Activated CD4-positive, CD25-positive, alpha-beta regulatory T cell treated with anti-CD3 and anti-CD28 coated beads, Interleukin-2, amount 50 U/mL, for 72 hours (primary cell): ENCODE results near the gene MIDN.
A peak's percentile ranks its signal among the peaks of the same experiment; 100 is the strongest.

Source experiments
- DNase-seq: peaks from one replicate; pipeline ENCODE4 v3.0.0; 2021

Gene MIDN

DNA sequence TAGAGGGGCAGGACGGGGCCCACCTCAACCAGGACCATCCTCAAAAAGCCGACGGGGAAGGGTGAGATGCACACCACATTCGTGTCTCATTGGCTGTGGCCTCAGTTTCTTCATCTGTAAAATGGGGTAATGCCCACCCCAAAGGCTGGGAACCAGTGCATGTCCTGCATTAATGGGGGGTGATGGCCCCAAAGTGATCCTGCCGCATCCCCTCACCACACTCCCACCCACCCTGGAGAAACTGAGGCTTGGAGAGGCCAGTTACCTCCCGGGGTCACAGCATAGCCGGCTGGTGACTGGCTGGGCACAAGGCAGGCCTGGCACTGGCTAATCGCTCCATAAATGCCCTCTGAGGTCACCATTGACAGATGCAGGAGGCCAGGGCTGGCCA, 640 bp upstream of the MIDN start:
- DNase-seq = no peak

DNA sequence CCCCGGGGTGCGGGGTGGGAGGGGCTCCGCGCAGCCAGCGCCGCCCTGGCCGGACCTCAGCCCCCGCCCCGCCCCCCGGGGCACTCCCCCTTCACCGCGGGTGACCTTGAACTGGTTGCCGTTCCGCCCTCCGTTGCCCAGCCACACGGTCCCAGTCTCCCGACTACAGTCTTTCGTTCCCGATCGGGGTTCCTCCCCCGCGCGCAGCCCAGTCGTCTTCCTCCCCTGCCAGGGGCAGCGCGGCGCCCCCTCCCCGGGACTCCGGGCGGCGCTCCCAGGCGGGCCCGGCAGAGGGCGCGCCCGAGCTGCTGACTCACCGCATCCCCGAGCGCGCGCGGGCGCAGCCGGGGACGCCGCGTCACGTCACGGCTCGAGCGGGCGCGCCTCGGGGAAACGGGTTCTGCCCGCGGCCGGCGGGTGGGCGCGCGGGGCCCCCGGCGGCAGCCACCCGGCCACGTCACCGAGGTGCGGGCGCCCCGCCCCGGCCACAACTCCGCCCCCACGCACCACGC, 459 bp downstream of the MIDN start:
- peak; percentile 89 for DNase-seq

DNA sequence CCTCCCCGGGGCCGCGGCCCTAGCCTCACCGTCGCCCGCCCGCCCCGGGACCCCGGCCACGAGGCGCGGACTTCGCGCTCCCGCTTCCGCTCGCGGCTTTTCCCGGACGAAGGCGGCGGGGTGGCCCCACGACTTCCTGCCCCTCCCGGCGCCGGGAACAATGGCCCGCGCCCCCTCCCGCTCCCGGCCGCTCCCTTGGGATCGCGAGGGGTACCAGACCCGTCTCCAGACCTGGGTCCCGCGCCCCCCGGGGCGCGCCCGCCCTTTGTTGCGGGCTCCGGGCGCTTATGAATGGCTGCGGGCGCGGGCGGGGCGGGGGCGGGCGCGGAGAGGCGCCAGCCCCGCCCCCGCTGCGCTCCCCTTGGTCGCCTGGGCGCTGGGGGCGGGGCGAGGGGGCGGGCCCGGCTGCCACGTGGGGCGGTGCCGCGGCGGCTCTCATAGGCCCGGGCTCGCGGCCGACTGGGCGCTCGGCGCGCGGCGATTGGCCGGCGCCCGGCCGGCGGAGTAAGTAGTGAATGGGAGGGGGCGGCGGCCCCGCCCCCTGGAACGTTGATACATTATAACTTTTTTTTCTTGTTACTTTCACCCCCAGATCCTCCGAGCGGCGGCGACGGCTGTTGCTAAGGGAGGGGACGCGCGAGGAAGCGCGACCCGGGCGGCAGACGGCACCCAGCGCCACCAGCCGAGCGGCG, 1.1 kb downstream of the MIDN start:
- peak; percentile 90 for DNase-seq

DNA sequence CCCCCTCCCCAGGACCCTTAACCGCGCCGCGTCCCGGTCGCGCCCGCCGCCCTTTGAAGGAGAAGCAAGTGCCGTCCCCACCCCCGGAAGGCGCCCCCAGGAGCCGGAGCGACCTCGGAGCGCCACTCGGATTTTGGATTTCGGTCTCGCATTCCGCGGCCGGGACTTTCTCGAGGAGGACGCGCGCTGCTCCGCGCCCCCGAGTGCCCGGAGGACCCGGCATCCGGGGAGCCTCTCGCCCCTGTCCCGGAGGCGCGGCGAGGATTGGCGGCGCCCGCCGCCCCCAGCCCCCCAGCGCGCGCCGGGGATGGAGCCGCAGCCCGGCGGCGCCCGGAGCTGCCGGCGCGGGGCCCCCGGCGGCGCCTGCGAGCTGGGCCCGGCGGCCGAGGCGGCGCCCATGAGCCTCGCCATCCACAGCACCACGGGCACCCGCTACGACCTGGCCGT, 1.6 kb downstream of the MIDN start:
- no peak for DNase-seq

DNA sequence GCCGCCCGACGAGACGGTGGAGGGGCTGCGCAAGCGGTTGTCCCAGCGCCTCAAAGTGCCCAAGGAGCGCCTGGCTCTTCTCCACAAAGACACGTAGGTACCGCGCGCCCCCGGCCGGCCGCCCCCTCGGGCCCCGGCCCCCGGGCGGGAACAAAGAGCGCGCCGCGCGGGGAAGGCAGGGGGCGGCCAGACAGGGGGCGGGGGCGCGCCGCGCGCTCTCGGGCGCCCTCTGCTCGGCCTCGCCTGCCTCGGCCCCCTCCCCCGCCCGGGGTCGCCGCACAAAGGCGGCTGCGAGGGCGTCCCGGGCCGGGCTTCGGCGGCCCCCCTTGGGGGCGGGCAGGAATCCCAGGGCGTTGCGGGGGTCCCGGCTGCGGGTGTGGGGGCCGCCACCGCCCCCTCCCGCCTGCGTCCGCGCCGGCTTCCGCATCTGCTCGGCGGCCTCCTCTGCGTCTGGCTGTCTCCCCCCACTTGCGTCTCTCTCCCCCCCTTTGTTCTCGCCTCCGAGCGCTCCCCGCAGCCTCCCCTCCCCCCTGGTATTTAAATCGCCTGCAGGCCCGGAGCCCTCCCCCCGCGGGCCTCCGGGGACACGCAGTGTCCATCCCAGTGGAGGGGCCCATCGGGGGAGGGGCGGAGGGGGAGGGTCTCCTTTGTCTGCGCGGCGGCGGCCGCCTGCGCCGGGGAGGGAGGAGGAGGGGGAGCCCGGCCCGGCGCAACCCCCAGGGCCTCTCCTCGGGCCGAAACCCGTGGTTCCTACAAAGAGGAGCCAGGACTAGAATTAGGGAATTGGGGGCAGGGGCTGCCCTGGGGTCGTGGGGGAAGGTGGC, 2.3 kb downstream of the MIDN start:
- DNase-seq = no peak

DNA sequence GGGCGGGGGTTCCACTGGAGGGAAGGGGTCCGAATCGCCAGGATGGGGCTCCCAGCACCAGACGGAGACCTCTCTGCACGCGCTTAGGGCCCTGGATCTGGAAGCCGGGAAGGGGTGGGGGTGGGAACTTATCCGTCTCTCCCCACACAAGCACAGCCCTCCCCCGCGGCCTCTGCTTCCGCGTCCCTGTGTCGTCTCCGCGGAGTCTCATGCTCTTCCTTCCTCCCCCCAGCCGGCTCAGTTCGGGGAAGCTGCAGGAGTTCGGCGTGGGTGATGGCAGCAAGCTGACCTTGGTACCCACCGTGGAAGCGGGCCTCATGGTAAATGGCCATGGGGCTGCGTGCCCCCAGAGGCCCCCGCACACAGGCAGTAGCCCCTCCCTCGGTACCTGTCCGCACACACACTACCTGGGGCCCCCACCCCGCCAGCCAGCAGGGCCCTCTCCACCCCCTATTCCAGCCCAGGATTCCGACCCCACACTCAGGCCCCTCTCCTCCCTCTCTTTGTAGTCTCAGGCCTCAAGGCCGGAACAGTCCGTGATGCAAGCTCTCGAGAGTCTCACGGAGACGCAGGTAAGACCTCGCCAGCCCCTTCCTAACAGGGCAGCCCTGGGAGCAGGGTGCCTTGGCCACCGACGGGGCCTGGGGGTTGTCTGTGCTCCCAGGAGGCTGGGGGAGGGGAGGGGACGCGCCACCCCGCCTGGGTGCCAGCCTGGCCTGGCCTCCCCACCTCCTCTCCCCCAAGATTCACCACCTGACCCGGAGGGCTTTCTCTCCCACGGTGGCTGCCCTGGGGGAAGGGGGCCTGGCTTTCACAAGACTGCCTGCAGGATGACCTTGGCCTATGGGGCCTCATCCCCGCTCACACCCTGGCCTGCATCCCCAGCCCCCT, 3.2 kb downstream of the MIDN start:
- DNase-seq = peak; percentile 60

DNA sequence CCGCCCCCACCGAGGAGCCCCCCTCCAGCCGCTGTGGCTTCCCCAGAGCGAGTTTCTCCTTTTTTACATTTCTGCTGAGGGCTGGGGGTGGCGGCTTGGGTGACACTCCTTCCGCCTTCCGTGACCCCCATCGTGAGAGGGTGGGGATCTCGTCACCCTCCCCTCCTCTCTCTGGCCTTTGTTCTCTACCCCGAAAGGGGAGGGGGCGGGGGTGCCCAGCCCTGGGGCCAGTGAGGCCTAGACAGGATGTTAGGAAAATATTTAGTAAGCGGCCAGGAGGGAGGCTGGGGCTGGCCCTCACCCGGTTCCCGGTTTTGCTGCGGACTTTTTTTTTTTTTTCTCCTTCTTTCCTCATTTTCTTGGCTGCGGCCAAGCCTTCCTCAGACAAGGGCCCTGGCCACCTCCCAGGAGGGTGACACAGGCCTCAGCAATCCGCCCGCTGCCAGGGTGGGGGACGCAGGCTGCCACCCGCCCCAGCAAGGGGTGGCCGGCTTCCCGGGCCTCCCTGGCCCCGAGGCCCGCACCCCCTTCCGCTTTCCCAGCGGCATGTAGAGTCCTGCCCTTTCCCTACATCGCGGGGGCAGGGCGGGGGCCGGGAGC, 3.9 kb downstream of the MIDN start:
- peak; percentile 65 for DNase-seq

DNA sequence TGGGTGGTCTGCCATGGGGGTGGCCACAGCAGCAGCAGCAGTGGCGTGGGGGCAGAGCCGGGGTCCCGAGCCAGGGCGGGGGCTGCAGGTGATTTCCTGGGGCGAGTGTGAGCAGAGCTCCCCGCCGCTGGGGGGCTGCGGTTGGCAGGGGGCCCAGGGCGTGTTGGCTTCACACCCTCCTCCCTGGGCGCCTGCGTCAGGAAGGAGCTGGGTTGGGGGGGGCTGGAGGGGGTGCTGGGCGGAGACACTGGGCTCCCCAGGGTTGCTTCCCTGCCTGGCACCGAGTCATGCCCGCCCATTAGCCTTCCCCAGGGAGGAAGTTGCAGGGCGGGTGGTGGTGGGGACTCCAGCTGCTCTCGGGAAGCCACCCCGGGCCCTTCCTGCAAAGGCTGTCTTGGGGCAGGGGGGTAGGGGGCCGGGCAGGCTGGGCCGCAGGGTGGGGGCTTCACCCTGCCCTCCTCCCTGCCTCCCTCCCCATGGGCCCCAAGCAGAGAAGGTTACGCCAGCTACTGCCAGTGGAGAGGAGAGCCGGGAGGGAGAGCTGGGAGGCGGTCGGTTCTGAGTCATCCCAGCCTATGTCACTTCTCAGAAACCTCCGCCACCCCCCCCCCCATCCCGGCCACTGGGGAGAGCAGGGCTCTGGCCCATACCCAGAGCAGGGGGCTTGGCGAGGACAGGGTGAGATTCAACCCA, 4.6 kb downstream of the MIDN start:
- peak; percentile 64 for DNase-seq

DNA sequence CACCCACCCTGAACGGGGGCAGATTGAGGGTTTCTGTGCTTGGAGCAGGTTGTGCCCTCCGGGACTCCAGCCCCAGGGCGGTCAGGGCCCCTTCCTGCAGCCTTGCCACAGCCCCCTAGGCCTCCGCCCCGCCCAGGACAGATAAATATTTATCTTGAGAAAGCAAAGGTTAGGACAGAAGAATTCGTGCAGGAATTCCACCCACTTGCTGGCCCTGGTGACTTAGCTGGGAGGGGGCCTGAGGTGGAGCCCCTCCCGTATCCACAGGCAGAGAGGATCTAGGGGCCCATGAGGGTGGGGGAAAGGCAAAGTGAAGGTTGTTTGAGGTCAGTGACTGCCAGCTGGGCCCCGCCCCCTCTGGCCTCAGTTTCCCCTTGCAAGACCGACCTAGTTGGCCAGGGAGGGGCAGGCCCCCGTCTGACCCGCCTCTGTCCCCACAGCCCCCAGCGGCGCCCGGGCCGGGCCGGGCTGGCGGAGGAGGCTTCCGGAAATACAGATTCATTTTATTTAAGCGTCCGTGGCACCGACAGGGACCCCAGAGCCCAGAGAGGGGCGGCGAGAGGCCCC, 5.2 kb downstream of the MIDN start:
- DNase-seq = no peak

DNA sequence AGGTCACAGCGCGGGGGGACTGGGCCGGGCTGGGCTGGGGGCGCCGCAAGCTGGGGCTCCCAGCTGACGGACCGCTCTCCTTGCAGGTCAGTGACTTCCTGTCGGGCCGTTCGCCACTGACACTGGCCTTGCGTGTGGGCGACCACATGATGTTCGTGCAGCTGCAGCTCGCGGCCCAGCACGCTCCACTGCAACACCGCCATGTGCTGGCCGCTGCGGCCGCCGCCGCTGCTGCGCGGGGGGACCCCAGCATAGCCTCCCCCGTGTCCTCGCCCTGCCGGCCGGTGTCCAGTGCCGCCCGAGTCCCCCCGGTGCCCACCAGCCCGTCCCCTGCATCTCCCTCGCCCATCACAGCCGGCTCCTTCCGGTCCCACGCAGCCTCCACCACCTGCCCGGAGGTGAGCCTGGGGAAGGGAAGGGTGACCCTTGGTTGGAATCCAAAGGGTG, 5.7 kb downstream of the MIDN start:
- DNase-seq = no peak

DNA sequence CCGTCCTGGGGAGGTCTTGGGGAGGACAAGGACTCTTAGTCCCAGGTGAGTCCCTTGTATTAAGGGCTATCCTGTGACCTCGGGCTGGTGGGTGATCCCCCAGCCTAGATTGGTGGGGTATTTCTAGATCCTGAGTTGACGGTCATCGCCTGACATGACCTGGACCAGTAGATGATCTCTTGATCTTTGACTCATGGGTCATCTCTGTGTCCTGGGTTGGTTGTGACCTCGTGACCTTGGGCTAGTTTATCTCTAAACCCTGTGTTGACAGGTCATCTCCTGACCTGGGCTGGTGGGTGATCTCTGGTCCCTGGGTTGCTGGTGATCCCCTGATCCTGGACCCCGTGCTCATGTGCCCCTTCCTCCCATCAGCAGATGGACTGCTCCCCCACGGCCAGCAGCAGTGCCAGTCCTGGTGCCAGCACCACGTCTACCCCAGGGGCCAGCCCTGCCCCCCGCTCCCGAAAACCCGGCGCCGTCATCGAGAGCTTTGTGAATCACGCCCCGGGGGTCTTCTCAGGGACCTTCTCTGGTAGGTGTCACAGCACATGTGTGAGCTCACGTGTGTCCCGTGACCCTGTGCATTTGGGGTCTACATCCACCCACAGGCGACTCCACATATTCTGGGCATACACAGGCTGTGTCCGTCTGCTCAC, 6.3 kb downstream of the MIDN start:
- no peak for DNase-seq

DNA sequence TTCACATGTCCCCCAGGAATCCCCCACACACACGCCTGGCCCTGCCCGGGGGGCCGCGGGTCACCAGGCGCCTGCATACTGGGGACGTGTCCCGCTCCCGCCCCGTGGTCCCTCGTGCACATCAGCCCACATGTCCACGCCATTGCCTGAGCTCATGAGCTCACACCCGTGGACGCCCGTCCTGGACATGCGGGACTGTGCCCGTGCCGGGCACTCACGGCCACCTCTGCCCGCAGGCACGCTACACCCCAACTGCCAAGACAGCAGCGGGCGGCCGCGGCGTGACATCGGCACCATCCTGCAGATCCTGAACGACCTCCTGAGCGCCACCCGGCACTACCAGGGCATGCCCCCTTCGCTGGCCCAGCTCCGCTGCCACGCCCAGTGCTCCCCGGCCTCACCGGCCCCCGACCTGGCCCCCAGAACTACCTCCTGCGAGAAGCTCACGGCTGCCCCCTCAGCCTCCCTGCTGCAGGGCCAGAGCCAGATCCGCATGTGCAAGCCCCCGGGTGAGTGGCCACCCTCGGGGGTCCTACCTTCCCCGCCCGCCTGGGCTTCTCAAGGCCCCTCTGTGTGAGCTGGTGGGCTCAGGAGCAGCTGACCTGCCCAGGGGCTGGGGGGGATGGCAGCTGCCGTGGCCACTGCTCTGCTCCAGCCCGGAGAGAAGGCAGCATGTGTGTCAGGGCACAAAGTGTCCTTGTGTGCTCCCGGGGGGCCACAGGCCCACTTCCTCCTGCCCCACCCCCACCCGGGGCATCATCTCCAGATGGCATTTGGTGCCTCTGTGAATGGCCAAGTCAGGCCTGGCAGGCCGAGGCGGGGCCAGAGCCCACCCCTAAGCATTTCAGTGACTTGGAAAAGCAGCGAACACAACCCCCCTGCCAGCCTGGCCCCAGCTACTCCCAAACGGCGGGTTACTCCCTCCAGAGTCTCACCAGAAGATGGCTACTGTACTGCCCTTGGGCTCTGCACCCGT, 7.1 kb downstream of the MIDN start:
- DNase-seq = no peak

DNA sequence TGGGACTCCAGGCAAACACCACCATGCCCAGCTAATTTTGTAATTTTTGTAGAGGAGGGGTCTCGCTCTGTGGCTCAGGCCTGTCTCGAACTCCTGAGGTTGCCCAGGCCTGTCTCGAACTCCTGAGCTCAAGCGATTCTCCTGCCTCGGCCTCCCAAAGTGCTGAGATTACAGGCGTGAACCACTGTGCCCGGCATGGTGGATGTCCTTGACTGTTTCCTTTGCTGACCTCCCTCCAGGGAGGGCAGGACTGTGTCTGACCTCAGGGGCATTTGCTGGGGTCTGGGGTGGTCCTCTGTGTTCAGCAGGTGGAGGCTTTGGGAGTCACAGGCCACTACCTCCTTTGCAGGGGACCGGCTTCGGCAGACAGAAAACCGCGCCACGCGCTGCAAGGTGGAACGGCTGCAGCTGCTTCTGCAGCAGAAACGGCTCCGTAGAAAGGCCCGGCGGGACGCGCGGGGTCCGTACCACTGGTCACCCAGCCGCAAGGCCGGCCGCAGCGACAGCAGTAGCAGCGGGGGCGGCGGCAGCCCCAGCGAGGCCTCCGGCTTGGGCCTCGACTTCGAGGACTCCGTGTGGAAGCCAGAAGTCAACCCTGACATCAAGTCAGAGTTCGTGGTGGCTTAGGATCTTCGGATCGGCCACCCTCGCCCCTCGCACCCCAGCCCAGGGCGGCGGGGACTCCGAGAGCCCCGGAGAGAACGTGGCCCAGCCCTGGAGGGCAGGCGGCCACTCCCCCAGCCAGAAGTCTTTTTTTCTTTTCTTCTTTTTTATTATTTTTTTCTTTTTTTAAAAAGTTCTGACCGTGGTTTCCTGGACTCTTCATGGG, 8.5 kb downstream of the MIDN start:
- no peak for DNase-seq

DNA sequence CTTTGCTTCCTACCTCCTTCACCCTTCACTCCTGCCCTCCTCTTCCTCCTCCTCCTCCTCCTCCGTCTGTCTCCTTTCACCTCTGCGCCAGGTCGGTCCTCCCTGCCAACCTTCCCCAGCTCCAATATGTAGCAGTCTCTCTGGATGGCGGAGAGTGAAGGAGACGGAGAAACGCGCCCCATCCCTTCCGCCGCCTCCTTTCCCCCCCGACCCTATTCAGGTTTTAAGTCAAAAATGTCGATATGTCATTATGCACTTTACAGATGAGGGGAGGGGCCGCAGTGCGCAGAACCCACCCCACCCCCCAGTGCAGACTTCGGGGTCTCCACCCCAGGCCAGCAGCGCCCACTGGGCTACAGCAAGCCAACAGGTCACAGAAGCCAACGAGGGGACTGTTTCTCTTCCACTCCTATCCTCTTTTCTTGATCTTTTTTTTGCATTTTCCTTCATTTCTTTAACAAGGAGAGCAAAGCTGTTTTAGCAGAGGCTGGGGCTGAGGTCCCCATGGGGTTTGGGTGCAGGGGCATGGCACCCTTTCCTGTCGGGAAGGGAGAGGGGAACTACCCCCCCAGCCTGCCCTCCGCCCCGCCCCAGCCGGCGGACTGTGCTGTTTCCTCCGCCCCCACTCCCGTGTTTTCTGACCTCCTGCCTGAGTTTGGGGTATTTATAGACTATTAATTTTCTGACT, 9.2 kb downstream of the MIDN start:
- DNase-seq = no peak

DNA sequence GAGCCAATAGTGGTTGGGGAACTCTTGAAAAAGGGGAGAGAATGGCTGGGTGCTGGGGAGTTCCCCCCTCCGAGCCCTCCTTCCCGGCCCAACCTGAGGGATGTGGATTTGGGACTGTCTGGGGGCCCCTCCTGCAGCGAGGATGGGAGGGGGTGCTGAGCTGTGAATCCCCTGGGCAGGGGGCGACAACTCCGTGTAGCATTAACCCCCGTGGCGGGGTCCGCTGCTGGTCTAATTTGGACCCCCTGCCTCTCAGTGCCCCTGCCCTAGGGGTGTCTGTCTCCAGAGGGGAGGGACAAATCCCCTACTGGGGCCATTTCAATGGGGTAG, 9.7 kb downstream of the MIDN start:
- no peak for DNase-seq

DNA sequence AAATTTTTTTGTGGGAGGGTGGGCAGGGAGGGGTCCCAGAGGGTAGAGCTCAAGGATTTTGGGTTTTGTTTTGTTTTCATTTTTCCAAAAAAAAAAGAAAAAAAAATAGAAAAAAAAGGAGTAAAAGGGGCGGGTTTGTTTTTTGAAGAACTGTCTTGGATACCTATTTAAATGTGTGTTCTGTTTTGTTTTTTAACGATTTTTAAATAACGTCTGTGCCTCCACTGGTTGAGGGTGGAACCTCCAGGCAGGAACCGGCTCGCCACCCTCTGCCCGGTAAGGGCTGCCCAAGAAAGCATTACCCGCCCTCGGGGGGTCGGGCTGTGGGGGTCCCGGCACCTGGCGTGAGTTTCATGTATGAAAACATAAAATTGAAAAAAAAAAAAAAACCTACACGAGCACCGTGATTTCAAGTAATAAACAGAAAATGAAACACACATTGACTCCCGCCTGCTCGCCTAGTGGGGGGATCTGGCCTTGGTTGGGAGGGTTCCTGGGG, 10.4 kb downstream of the MIDN start:
- DNase-seq = no peak

DNA sequence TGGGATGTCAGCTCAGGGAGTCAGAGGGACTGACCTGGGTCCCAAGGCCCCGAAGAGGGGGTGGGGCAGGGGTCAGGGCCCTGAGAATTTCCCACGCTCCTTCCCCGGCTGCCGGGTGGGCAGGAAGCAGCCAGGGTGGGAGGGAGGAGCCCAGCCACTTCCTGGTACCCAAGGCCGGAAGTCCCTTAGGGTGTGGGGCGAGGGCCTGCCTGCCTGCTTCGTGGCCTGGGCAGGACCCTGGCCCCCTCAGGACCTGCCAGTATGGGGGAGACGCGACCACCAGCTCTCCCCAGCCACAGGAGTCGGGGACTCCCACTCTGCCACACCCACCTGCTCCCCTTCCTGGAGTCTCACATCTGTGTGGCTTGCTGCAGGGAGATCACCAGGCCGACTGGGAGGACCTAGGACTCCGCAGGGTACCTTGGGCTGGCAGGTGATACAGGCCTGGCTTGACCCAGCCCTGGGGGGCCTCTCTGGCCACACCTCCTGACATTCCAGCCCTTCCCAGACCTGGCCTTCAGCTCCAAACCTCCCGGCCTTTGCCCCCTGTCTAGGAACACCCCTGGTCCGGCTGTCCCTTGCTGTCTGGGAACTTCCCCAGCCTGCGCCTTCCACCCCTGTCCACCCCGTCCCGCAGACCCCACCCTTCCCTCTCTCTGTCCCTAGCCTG, 11.0 kb downstream of the MIDN start:
- peak; percentile 72 for DNase-seq
